ENCODE data around the gene ULK4. TPM values are rescaled to one million over a fixed set of nuclear protein-coding genes. Genes with fewer than 3 reads are reported as not detected.

ULK4 gene
- total and polyA plus RNA-seq, 9 of the 15 experiments (the other 6 are each of a cell fraction or from before 2014, with no cell fraction given): 3.0 to 5.9 (median 3.5) TPM

DNA sequence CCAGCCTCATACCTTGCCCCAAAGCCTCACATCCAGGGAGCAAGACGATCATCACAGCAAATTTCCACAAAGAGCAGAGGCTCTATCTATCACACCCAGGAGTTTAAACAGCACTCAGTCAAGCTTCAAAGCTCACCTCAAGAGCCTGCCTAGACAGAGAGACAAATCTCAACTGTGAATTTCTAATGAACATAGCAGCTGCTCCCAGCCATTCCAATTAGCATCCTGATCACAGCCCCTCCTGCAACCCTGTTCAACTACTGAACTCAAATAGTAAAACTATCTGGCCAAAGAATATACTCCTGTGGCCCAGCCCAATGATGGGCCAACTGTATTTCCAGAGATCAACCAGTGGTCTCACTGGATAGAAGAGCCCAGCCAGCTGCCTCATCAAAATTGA, 492.8 kb downstream of the ULK4 start (continued):
- TF ChIP-seq, protein P1, sequence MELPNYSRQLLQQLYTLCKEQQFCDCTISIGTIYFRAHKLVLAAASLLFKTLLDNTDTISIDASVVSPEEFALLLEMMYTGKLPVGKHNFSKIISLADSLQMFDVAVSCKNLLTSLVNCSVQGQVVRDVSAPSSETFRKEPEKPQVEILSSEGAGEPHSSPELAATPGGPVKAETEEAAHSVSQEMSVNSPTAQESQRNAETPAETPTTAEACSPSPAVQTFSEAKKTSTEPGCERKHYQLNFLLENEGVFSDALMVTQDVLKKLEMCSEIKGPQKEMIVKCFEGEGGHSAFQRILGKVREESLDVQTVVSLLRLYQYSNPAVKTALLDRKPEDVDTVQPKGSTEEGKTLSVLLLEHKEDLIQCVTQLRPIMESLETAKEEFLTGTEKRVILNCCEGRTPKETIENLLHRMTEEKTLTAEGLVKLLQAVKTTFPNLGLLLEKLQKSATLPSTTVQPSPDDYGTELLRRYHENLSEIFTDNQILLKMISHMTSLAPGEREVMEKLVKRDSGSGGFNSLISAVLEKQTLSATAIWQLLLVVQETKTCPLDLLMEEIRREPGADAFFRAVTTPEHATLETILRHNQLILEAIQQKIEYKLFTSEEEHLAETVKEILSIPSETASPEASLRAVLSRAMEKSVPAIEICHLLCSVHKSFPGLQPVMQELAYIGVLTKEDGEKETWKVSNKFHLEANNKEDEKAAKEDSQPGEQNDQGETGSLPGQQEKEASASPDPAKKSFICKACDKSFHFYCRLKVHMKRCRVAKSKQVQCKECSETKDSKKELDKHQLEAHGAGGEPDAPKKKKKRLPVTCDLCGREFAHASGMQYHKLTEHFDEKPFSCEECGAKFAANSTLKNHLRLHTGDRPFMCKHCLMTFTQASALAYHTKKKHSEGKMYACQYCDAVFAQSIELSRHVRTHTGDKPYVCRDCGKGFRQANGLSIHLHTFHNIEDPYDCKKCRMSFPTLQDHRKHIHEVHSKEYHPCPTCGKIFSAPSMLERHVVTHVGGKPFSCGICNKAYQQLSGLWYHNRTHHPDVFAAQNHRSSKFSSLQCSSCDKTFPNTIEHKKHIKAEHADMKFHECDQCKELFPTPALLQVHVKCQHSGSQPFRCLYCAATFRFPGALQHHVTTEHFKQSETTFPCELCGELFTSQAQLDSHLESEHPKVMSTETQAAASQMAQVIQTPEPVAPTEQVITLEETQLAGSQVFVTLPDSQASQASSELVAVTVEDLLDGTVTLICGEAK (IDR thresholded peaks at IDR 0.05): no peak
- TF ChIP-seq, protein P1 (CRISPR knock-in tag; IDR thresholded peaks at IDR 0.05): no peak
- TF ChIP-seq ZSCAN32 (CRISPR knock-in tag; IDR thresholded peaks at IDR 0.05): no peak
- TF ChIP-seq SAP30 (IDR thresholded peaks at IDR 0.05; ENCODE audit: borderline replicate concordance, insufficient read depth, low read depth, low read length, poor library complexity, severe bottlenecking): no peak

Data from K562 (cell line).